HCT116 (cell line): ENCODE measurements around the gene CYRIA. TPM values are rescaled to one million over a fixed set of nuclear protein-coding genes. Genes with fewer than 3 reads are reported as not detected.

Experiments
- ATAC-seq: fragments of 200-7000 bp; cut with Tn5 transposase; 2 replicates; pipeline ENCODE4 v1.9.1; 2020; ENCODE audit warnings: mild to moderate bottlenecking, moderate library complexity
- BruUV-seq: library from RNA; stranded (reverse); fragments of 400-500 nt; replicated peaks from 2 replicates; lab custom pipeline; 2021; lab: Mats Ljungman, UMichigan
- CTCF ChIA-PET: fragments of 300-600 bp; sonication (Branson Sonifier 250); formaldehyde crosslinking; loops from one replicate; lab custom pipeline; 2021; ENCODE audit warnings: antibody characterized with exemption; lab: Charles Lee
- POLR2A ChIA-PET: fragments of 300-600, 350-600 bp; sonication (Branson Sonifier 250); formaldehyde crosslinking; loops from one replicate; lab custom pipeline; 2021; ENCODE audit warnings: antibody characterized with exemption; lab: Charles Lee
- RAD21 ChIA-PET, 2 experiments: fragments of 300-600 bp; sonication (Branson Sonifier 250); formaldehyde crosslinking; loops; one replicate each; lab custom pipeline; 2023; ENCODE audit warnings: low total read pairs in 2 of 2; ENCODE audit not compliant: uncharacterized antibody in 2 of 2, unreplicated experiment in 2 of 2, low non-redundant PET in 1 of 2; lab: Charles Lee
- DNase-seq: peaks from one replicate; pipeline ENCODE4 v3.0.0-alpha.2; 2010; ENCODE audit warnings: low read depth, low spot score
- H2AFZ ChIP-seq: fragments of 200-600 bp; shearing (Covaris generic), sonication (generic); 2 replicates; pipeline ENCODE4 v1.6.1; 2017; ENCODE audit warnings: low read depth, mixed run types, mixed read lengths, antibody characterized with exemption, low read length; ENCODE audit not compliant: poor library complexity, severe bottlenecking
- H3K27ac ChIP-seq: 2 replicates; pipeline ENCODE4 v1.5.1; 2012; ENCODE audit warnings: low read depth, low read length
- H3K27me3 ChIP-seq: fragments of 200-600 bp; sonication (generic); 2 replicates; pipeline ENCODE4 v1.6.1; 2016; ENCODE audit warnings: mixed run types, low read length, mixed read lengths; ENCODE audit not compliant: insufficient read depth
- H3K36me3 ChIP-seq, 2 experiments: fragments of 200-500 bp in 1 of 2; fragments of 200-600 bp in 1 of 2; sonication (Bioruptor generic) in 1 of 2; sonication (generic) in 1 of 2; 2 replicates each; pipeline versions ENCODE4 v1.5.1 to v1.6.1; 2014 to 2016; ENCODE audit warnings: low read length in 2 of 2, inconsistent platforms in 1 of 2, mixed read lengths in 1 of 2, mixed run types in 1 of 2; ENCODE audit not compliant: insufficient read depth in 2 of 2, control insufficient read depth in 1 of 2
- H3K4me1 ChIP-seq, 2 experiments: fragments of 200-600 bp in 1 of 2; sonication (generic) in 1 of 2; 2 replicates each; pipeline versions ENCODE4 v1.5.1 to v1.6.1; 2012 to 2017; ENCODE audit warnings: low read length in 2 of 2, inconsistent platforms in 1 of 2, mild to moderate bottlenecking in 1 of 2, mixed read lengths in 1 of 2, mixed run types in 1 of 2, moderate library complexity in 1 of 2; ENCODE audit not compliant: insufficient read depth in 2 of 2, control insufficient read depth in 1 of 2
- H3K4me2 ChIP-seq: fragments of 200-600 bp; sonication (generic); 2 replicates; pipeline ENCODE4 v1.6.1; 2017; ENCODE audit warnings: mixed run types, low read length, mixed read lengths
- H3K4me3 ChIP-seq, 2 experiments: fragments of 200-600 bp in 1 of 2; sonication (generic) in 1 of 2; replicated peaks in 1 of 2; 2 replicates each; pipeline ENCODE4 v1.5.1; 2011 to 2016; ENCODE audit warnings: low read length in 2 of 2, control low read depth in 1 of 2, low read depth in 1 of 2, mild to moderate bottlenecking in 1 of 2, mixed read lengths in 1 of 2, mixed run types in 1 of 2
- H3K79me2 ChIP-seq: fragments of 200-600 bp; sonication (generic); 2 replicates; pipeline ENCODE4 v1.6.1; 2017; ENCODE audit warnings: mild to moderate bottlenecking, mixed run types, low read length, moderate library complexity, mixed read lengths; ENCODE audit not compliant: insufficient read depth
- H3K9ac ChIP-seq: fragments of 200-600 bp; sonication (generic); 2 replicates; pipeline ENCODE4 v1.6.1; 2016; ENCODE audit warnings: low read length, mixed read lengths
- H3K9me2 ChIP-seq: fragments of 200-600 bp; sonication (generic), shearing (Covaris generic); 2 replicates; pipeline ENCODE4 v1.6.1; 2017; ENCODE audit warnings: mixed run types, mild to moderate bottlenecking, moderate library complexity; ENCODE audit not compliant: insufficient read depth
- H3K9me3 ChIP-seq, 2 experiments: fragments of 200-500 bp in 1 of 2; fragments of 200-600 bp in 1 of 2; sonication (Bioruptor generic) in 1 of 2; sonication (generic) in 1 of 2; 2 replicates each; pipeline ENCODE4 v1.6.1; 2014 to 2017; ENCODE audit warnings: low read length in 2 of 2, mixed read lengths in 2 of 2, inconsistent platforms in 1 of 2, low read depth in 1 of 2, mild to moderate bottlenecking in 1 of 2, mixed run types in 1 of 2, moderate library complexity in 1 of 2; ENCODE audit not compliant: control insufficient read depth in 1 of 2, insufficient read depth in 1 of 2
- H4K20me1 ChIP-seq: fragments of 200-600 bp; sonication (generic), shearing (Covaris generic); 2 replicates; pipeline ENCODE4 v1.6.1; 2017; ENCODE audit warnings: mixed run types, mild to moderate bottlenecking, moderate library complexity; ENCODE audit not compliant: insufficient read depth
- CEBPB ChIP-seq: IDR thresholded peaks from 2 replicates; pipeline ENCODE4 v1.6.1; 2012; ENCODE audit warnings: low read depth
- CTCF ChIP-seq, 3 experiments: fragments of 200-600 bp in 1 of 3; sonication (generic) in 1 of 3; IDR thresholded peaks in 2 of 3; conservative IDR thresholded peaks in 1 of 3; 2 replicates each; pipeline ENCODE4 v1.5.1; 2012 to 2017; ENCODE audit warnings: low read depth in 2 of 3, low read length in 2 of 3, antibody characterized with exemption in 1 of 3, borderline replicate concordance in 1 of 3, control low read depth in 1 of 3, mild to moderate bottlenecking in 1 of 3, mixed read lengths in 1 of 3, mixed run types in 1 of 3, moderate library complexity in 1 of 3; ENCODE audit not compliant: insufficient read depth in 1 of 3
- FOSL1 ChIP-seq: IDR thresholded peaks from 2 replicates; pipeline ENCODE4 v1.6.1; 2012; ENCODE audit warnings: low read depth
- MAX ChIP-seq: IDR thresholded peaks from 2 replicates; pipeline ENCODE4 v1.6.1; 2012
- SIN3A ChIP-seq: IDR thresholded peaks from 2 replicates; pipeline ENCODE4 v1.6.1; 2012; ENCODE audit warnings: low read depth
- SP1 ChIP-seq: IDR thresholded peaks from 2 replicates; pipeline ENCODE4 v1.6.1; 2012; ENCODE audit warnings: low read depth
- SRF ChIP-seq: IDR thresholded peaks from 2 replicates; pipeline ENCODE4 v1.6.1; 2012; ENCODE audit warnings: low read depth
- ZBTB33 ChIP-seq: IDR thresholded peaks from 2 replicates; pipeline ENCODE4 v1.6.1; 2011; ENCODE audit warnings: mild to moderate bottlenecking, low read length, moderate library complexity; ENCODE audit not compliant: insufficient replicate concordance; ENCODE audit errors: extremely low read depth
- ZFX ChIP-seq: fragments of 450-650 bp; IDR thresholded peaks from 2 replicates; pipeline ENCODE4 v1.6.1; 2017
- ZNF274 ChIP-seq: fragments of 200-500 bp; sonication (Bioruptor generic); IDR thresholded peaks from 2 replicates; pipeline ENCODE4 v1.6.1; 2014; ENCODE audit warnings: mild to moderate bottlenecking, low read depth, low read length, inconsistent platforms
- intact Hi-C: fragments of 100-400 bp; cut with micrococcal nuclease; formaldehyde crosslinking; loops from 2 replicates; pipeline ENCODE4 v1.10.0; 2022
- total RNA-seq: library from RNA; stranded (reverse); gene quantifications from one replicate; pipeline ENCODE4 v1.2.1, GENCODE V29; 2021; ENCODE audit not compliant: unreplicated experiment
- TF ChIP-seq, protein P1 (sequence below): IDR thresholded peaks from 2 replicates; pipeline ENCODE4 v1.6.1; 2012
- TF ChIP-seq, protein P2 (sequence below): IDR thresholded peaks from 2 replicates; pipeline ENCODE4 v1.6.1; 2012; ENCODE audit warnings: low read depth

CYRIA gene
- total RNA-seq, 1 experiment from 2014 or later = 0.44 TPM

GRCh38 chr2:16656784-16657391 lies 8.7 kb downstream of the CYRIA start:
- Histone ChIP-seq H4K20me1 (no peaks in the 10 kb centered on the region), H3K9me2 (no peaks in the 10 kb centered on the region), H3K4me1 (no peaks in the 10 kb centered on the region), H3K27ac (no peak overlapping the region), H3K36me3 (no peaks in the 10 kb centered on the region), H3K4me2 (no peak overlapping the region), H3K9ac (no peak overlapping the region), H2AFZ (no peak overlapping the region), H3K9me3 (no peaks in the 10 kb centered on the region), H3K79me2 (no peaks in the 10 kb centered on the region), H3K4me3 (no peak overlapping the region), H3K27me3 (peaks cover 26% of the 10 kb centered on the region)
- ATAC-seq = no peak
- DNase-seq = no peak
- ChIA-PET CTCF (no interaction called here), POLR2A (no interaction called here), RAD21 (no interaction called here)
- no TSS peak for BruUV-seq
- TF ChIP-seq SRF (no peak), SIN3A (no peak), MAX (no peak), CTCF (IDR thresholded peaks at IDR 0.05 in 2 of 3, conservative IDR thresholded peaks at IDR 0.05 in 1 of 3; ENCODE audit: borderline replicate concordance in 1 of 3, insufficient read depth in 1 of 3, low read depth in 2 of 3, low read length in 2 of 3) (no peak), SP1 (no peak), ZNF274 (no peak), ZFX (no peak), ZBTB33 (no peak), FOSL1 (no peak), CEBPB (no peak)
- TF ChIP-seq, protein P1, sequence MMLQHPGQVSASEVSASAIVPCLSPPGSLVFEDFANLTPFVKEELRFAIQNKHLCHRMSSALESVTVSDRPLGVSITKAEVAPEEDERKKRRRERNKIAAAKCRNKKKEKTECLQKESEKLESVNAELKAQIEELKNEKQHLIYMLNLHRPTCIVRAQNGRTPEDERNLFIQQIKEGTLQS = no peak
- TF ChIP-seq, protein P2, sequence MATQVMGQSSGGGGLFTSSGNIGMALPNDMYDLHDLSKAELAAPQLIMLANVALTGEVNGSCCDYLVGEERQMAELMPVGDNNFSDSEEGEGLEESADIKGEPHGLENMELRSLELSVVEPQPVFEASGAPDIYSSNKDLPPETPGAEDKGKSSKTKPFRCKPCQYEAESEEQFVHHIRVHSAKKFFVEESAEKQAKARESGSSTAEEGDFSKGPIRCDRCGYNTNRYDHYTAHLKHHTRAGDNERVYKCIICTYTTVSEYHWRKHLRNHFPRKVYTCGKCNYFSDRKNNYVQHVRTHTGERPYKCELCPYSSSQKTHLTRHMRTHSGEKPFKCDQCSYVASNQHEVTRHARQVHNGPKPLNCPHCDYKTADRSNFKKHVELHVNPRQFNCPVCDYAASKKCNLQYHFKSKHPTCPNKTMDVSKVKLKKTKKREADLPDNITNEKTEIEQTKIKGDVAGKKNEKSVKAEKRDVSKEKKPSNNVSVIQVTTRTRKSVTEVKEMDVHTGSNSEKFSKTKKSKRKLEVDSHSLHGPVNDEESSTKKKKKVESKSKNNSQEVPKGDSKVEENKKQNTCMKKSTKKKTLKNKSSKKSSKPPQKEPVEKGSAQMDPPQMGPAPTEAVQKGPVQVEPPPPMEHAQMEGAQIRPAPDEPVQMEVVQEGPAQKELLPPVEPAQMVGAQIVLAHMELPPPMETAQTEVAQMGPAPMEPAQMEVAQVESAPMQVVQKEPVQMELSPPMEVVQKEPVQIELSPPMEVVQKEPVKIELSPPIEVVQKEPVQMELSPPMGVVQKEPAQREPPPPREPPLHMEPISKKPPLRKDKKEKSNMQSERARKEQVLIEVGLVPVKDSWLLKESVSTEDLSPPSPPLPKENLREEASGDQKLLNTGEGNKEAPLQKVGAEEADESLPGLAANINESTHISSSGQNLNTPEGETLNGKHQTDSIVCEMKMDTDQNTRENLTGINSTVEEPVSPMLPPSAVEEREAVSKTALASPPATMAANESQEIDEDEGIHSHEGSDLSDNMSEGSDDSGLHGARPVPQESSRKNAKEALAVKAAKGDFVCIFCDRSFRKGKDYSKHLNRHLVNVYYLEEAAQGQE = no peak
- intact Hi-C loops = no loop called here
